K562 (cell line): ENCODE results near the gene CPNE8.

Experiments
- DPF2 ChIP-seq: fragments of 450-650 bp; IDR thresholded peaks from 2 replicates; pipeline ENCODE4 v1.6.1; 2016
- HOXB6 ChIP-seq: fragments of 250-450 bp; sonication (Bioruptor Pico); IDR thresholded peaks from 2 replicates; pipeline ENCODE4 v1.5.1; 2022; ENCODE audit warnings: mild to moderate bottlenecking, borderline replicate concordance
- MYC ChIP-seq, 2 experiments: fragments of 250-450 bp in 1 of 2; sonication (Bioruptor Pico) in 1 of 2; IDR thresholded peaks; 2 replicates each; pipeline versions ENCODE4 v1.5.1 to v1.6.1; 2012 to 2021; ENCODE audit warnings: low read depth in 2 of 2, borderline replicate concordance in 1 of 2, improper control_type of control experiment in 1 of 2, low read length in 1 of 2, mild to moderate bottlenecking in 1 of 2, moderate library complexity in 1 of 2
- POLR2AphosphoS2 ChIP-seq: IDR thresholded peaks from 2 replicates; pipeline ENCODE4 v1.6.1; 2012; ENCODE audit warnings: low read length, improper control_type of control experiment
- PTRF ChIP-seq: fragments of 450-650 bp; IDR thresholded peaks from 2 replicates; pipeline ENCODE4 v1.6.1; 2016; ENCODE audit warnings: mild to moderate bottlenecking, missing genetic modification characterization, missing compliant biosample characterization
- SOX6 ChIP-seq: fragments of 450-650 bp; IDR thresholded peaks from 2 replicates; pipeline ENCODE4 v1.6.1; 2014; ENCODE audit warnings: mild to moderate bottlenecking
- ZBTB7A ChIP-seq: IDR thresholded peaks from 2 replicates; pipeline ENCODE4 v1.6.1; 2011; ENCODE audit warnings: low read depth, mild to moderate bottlenecking, low read length, moderate library complexity, borderline replicate concordance; ENCODE audit not compliant: control insufficient read depth
- ZNF12 ChIP-seq: sonication (generic); formaldehyde crosslinking; IDR thresholded peaks from 2 replicates; pipeline ENCODE4 v1.4.0; 2020; ENCODE audit warnings: mild to moderate bottlenecking, missing genetic modification reagents
- ZZZ3 ChIP-seq: fragments of 450-650 bp; IDR thresholded peaks from 2 replicates; pipeline ENCODE4 v1.6.1; 2016; ENCODE audit warnings: antibody characterized with exemption, mild to moderate bottlenecking, moderate library complexity
- TF ChIP-seq, protein P1 (sequence below): fragments of 450-650 bp; formaldehyde crosslinking; IDR thresholded peaks from 2 replicates; pipeline ENCODE4 v1.4.0; 2020; ENCODE audit warnings: mild to moderate bottlenecking, moderate library complexity
- TF ChIP-seq, protein P2 (sequence below), 3 experiments: IDR thresholded peaks in 2 of 3; conservative IDR thresholded peaks in 1 of 3; 2 replicates each; pipeline ENCODE4 v1.5.1; 2011 to 2012; ENCODE audit warnings: low read length in 3 of 3, mild to moderate bottlenecking in 3 of 3, control low read depth in 2 of 3, improper control_type of control experiment in 1 of 3, inconsistent platforms in 1 of 3, low read depth in 1 of 3, mixed read lengths in 1 of 3, moderate library complexity in 1 of 3; ENCODE audit not compliant: insufficient read depth in 2 of 3

DNA sequence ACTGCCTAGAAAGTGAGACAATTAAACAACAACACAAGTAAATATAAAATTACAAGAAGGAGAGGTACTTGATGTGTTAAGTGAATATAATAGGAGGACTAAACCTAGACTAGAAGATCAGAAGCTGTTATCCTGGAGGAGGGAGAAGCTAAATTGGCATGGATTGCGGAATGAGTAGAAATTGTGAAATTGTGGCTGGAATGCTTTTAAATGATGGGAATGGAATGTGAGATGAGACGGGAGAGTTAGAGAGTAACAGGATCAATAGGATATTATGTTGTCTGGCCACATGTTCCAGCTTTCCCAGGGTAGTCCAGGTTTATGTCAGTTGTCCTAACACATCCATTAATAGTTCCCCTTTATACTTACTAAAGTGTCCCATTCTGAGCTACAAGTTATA, 44.0 kb upstream of the CPNE8 start:
- TF ChIP-seq HOXB6 (no peak), MYC (IDR thresholded peaks at IDR 0.05; ENCODE audit: low read depth, low read length) (no peak), MYC (CRISPR knock-in tag; IDR thresholded peaks at IDR 0.05; ENCODE audit: borderline replicate concordance, low read depth) (no peak), SOX6 (no peak), ZZZ3 (no peak), PTRF (no peak), DPF2 (no peak), ZBTB7A (no peak), POLR2AphosphoS2 (no peak), ZNF12 (CRISPR knock-in tag) (no peak)
- TF ChIP-seq, protein P1, sequence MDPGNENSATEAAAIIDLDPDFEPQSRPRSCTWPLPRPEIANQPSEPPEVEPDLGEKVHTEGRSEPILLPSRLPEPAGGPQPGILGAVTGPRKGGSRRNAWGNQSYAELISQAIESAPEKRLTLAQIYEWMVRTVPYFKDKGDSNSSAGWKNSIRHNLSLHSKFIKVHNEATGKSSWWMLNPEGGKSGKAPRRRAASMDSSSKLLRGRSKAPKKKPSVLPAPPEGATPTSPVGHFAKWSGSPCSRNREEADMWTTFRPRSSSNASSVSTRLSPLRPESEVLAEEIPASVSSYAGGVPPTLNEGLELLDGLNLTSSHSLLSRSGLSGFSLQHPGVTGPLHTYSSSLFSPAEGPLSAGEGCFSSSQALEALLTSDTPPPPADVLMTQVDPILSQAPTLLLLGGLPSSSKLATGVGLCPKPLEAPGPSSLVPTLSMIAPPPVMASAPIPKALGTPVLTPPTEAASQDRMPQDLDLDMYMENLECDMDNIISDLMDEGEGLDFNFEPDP, result no peak
- TF ChIP-seq, protein P2, sequence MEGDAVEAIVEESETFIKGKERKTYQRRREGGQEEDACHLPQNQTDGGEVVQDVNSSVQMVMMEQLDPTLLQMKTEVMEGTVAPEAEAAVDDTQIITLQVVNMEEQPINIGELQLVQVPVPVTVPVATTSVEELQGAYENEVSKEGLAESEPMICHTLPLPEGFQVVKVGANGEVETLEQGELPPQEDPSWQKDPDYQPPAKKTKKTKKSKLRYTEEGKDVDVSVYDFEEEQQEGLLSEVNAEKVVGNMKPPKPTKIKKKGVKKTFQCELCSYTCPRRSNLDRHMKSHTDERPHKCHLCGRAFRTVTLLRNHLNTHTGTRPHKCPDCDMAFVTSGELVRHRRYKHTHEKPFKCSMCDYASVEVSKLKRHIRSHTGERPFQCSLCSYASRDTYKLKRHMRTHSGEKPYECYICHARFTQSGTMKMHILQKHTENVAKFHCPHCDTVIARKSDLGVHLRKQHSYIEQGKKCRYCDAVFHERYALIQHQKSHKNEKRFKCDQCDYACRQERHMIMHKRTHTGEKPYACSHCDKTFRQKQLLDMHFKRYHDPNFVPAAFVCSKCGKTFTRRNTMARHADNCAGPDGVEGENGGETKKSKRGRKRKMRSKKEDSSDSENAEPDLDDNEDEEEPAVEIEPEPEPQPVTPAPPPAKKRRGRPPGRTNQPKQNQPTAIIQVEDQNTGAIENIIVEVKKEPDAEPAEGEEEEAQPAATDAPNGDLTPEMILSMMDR (IDR thresholded peaks at IDR 0.05 in 2 of 3, conservative IDR thresholded peaks at IDR 0.05 in 1 of 3; ENCODE audit: insufficient read depth in 2 of 3, low read depth in 1 of 3, low read length in 3 of 3), result no peak
